Epithelial cell of proximal tubule (primary cell): ENCODE data around the gene NUP133. TPM values are rescaled to one million over a fixed set of nuclear protein-coding genes. Genes with fewer than 3 reads are reported as not detected.
"Not testable (repeated sequence)": the region's sequence is repeated elsewhere in the genome, so short reads cannot be mapped to it uniquely, and the experiment has no call there.

ENCODE experiments used
- DNase-seq: peaks from one replicate; pipeline ENCODE4 v3.0.0-alpha.2; 2011; ENCODE audit warnings: low read depth
- H3K4me3 ChIP-seq: 2 replicates; pipeline ENCODE4 v1.5.1; 2011; ENCODE audit warnings: low read depth, mild to moderate bottlenecking, low read length
- CTCF ChIP-seq: conservative IDR thresholded peaks from 2 replicates; pipeline ENCODE4 v1.5.1; 2012; ENCODE audit warnings: low read depth, mild to moderate bottlenecking, low read length
- total RNA-seq: library from RNA; depleted of rRNA; stranded (reverse); fragments of >200 nt; gene quantifications from 2 replicates; pipeline ENCODE4 v1.2.3, GENCODE V29; 2015

The NUP133 gene
- total RNA-seq, 1 donor from 2014 or later, result 41.1 TPM

GRCh38 chr1:229480495-229480894, 27.6 kb downstream of the NUP133 start:
- no peak overlapping the region for H3K4me3 ChIP-seq
- TF ChIP-seq CTCF, result no peak
- no peak for DNase-seq

- no peak overlapping the region for H3K4me3 ChIP-seq
- peak; percentile 2 for DNase-seq
Measured at GRCh38 chr1:229479660-229480399, 28.3 kb downstream of the NUP133 start.

GRCh38 chr1:229478852-229479251, 29.3 kb downstream of the NUP133 start:
- DNase-seq, result no peak
- TF ChIP-seq CTCF, result no peak
- no peak overlapping the region for H3K4me3 ChIP-seq

More at GRCh38 chr1:229479660-229480399, 28.3 kb downstream of the NUP133 start:
- TF ChIP-seq CTCF, result no peak

- DNase-seq, H3K4me3 ChIP-seq: not testable (repeated sequence)
Measured at GRCh38 chr1:229475859-229476258, 32.3 kb downstream of the NUP133 start.

GRCh38 chr1:229474509-229474908, 33.6 kb downstream of the NUP133 start:
- no peak overlapping the region for H3K4me3 ChIP-seq
- DNase-seq, result no peak
- no peak for TF ChIP-seq CTCF

GRCh38 chr1:229471175-229471574, 37.0 kb downstream of the NUP133 start:
- TF ChIP-seq CTCF, result no peak
- no peak for DNase-seq
- no peak overlapping the region for H3K4me3 ChIP-seq

GRCh38 chr1:229470406-229471043, 37.6 kb downstream of the NUP133 start:
- DNase-seq, result no peak
- TF ChIP-seq CTCF, result no peak
- H3K4me3 ChIP-seq, result no peak overlapping the region
